SU-DHL-6 (cell line): ENCODE data around the gene PITPNC1.

ENCODE experiments used
- H2AFZ ChIP-seq: fragments of 200-600 bp; sonication (generic); 2 replicates; pipeline ENCODE4 v1.6.1; 2014; ENCODE audit warnings: low read depth, mild to moderate bottlenecking, moderate library complexity, mixed read lengths, antibody characterized with exemption, low read length; ENCODE audit not compliant: severe bottlenecking
- H3F3A ChIP-seq: fragments of 200-600 bp; shearing (Covaris generic); 2 replicates; pipeline ENCODE4 v1.6.0; 2016; ENCODE audit warnings: antibody characterized with exemption, mild to moderate bottlenecking; ENCODE audit not compliant: insufficient read depth
- H3K27ac ChIP-seq: fragments of 200-600 bp; sonication (generic); 2 replicates; pipeline ENCODE4 v1.5.1; 2016; ENCODE audit warnings: low read depth, mild to moderate bottlenecking, low read length, moderate library complexity, mixed read lengths
- H3K27me3 ChIP-seq: fragments of 200-600 bp; sonication (generic), shearing (Covaris generic); 2 replicates; pipeline ENCODE4 v1.6.0; 2014; ENCODE audit warnings: mild to moderate bottlenecking, low read length
- H3K36me3 ChIP-seq: fragments of 200-600 bp; sonication (generic); 2 replicates; pipeline ENCODE4 v1.6.1; 2014; ENCODE audit warnings: mild to moderate bottlenecking, low read length, mixed read lengths
- H3K4me2 ChIP-seq: fragments of 300-600, 200-600 bp; shearing (Covaris generic), sonication (generic); 2 replicates; pipeline ENCODE4 v1.6.0; 2014; ENCODE audit warnings: low read length, low read depth, mild to moderate bottlenecking; ENCODE audit not compliant: poor library complexity, severe bottlenecking
- H3K4me3 ChIP-seq: fragments of 200-600 bp; sonication (generic); 2 replicates; pipeline ENCODE4 v1.5.1; 2014; ENCODE audit warnings: antibody characterized with exemption, low read length, mild to moderate bottlenecking, mixed read lengths; ENCODE audit not compliant: insufficient read depth, poor library complexity, severe bottlenecking
- H3K79me2 ChIP-seq: fragments of 200-600 bp; sonication (generic); 2 replicates; pipeline ENCODE4 v1.6.1; 2014; ENCODE audit warnings: mild to moderate bottlenecking, low read length, moderate library complexity; ENCODE audit not compliant: insufficient read depth
- H3K9ac ChIP-seq: fragments of 200-600 bp; sonication (generic); 2 replicates; pipeline ENCODE4 v1.7.0; 2014; ENCODE audit warnings: mild to moderate bottlenecking, low read length
- H3K9me2 ChIP-seq: fragments of 200-600 bp; sonication (generic); replicated peaks from 2 replicates; pipeline ENCODE4 v1.6.1; 2014; ENCODE audit warnings: low read length; ENCODE audit not compliant: insufficient read depth
- H3K9me3 ChIP-seq: fragments of 200-600 bp; sonication (generic); 2 replicates; pipeline ENCODE4 v1.6.1; 2014; ENCODE audit warnings: low read length, mixed read lengths; ENCODE audit not compliant: insufficient read depth
- H4K20me1 ChIP-seq: fragments of 200-600 bp; sonication (generic); 2 replicates; pipeline ENCODE4 v1.6.1; 2014; ENCODE audit warnings: low read depth, mild to moderate bottlenecking, antibody characterized with exemption, low read length, moderate library complexity, mixed read lengths
- CTCF ChIP-seq: fragments of 200-600 bp; sonication (generic); IDR thresholded peaks from one replicate; pipeline ENCODE4 v1.5.1; 2017; ENCODE audit warnings: antibody characterized with exemption, mild to moderate bottlenecking, low read length, moderate library complexity; ENCODE audit not compliant: insufficient read depth, poor library complexity, severe bottlenecking
- EZH2phosphoT487 ChIP-seq: fragments of 200-600 bp; sonication (generic), shearing (Covaris generic); conservative IDR thresholded peaks from 2 replicates; pipeline ENCODE4 v1.6.1; 2018; ENCODE audit warnings: mild to moderate bottlenecking, antibody characterized with exemption, low read length, moderate library complexity, mixed read lengths

Gene PITPNC1

GRCh38 chr17:67375716-67376115, 1.4 kb upstream of the PITPNC1 start:
- Histone ChIP-seq H2AFZ (no peak overlapping the region), H3K4me2 (no peak overlapping the region), H3K27me3 (no peaks in the 10 kb centered on the region), H3K9me3 (no peaks in the 10 kb centered on the region), H3F3A (peaks cover 5% of the 10 kb centered on the region; the same call in 1 of the 2 replicates), H3K9ac (no peak overlapping the region), H4K20me1 (no peaks in the 10 kb centered on the region), H3K27ac (no peak overlapping the region), H3K36me3 (no peaks in the 10 kb centered on the region), H3K79me2 (no peaks in the 10 kb centered on the region), H3K9me2 (no peaks in the 10 kb centered on the region), H3K4me3 (no peak overlapping the region)
- TF ChIP-seq EZH2phosphoT487 (no peak), CTCF (no peak)

- no peak overlapping the region for H3K27ac ChIP-seq
- peaks cover 5% of the 10 kb centered on the region; the same call in 1 of the 2 replicates for H3F3A ChIP-seq
Observed at GRCh38 chr17:67376415-67376736, 705 bp upstream of the PITPNC1 start.

GRCh38 chr17:67377488-67378453, 690 bp downstream of the PITPNC1 start:
- peak overlapping the region; percentile 67 for H3K4me2 ChIP-seq
- H3K9ac ChIP-seq: peak overlapping the region; percentile 64
- peak overlapping the region; percentile 91 for H2AFZ ChIP-seq
- no peaks in the 10 kb centered on the region for H3K9me3 ChIP-seq
- H3K27me3 ChIP-seq: no peaks in the 10 kb centered on the region
- peak overlapping the region; percentile 72 for H3K27ac ChIP-seq
- no peaks in the 10 kb centered on the region for H3K36me3 ChIP-seq
- H3K4me3 ChIP-seq: peak overlapping the region; percentile 75
- H3K9me2 ChIP-seq: no peaks in the 10 kb centered on the region
- H3K79me2 ChIP-seq: no peaks in the 10 kb centered on the region
- H4K20me1 ChIP-seq: no peaks in the 10 kb centered on the region
- peaks cover 5% of the 10 kb centered on the region; the same call in 1 of the 2 replicates for H3F3A ChIP-seq
- TF ChIP-seq CTCF: peak; percentile 45
- no peak for TF ChIP-seq EZH2phosphoT487

More at GRCh38 chr17:67376415-67376736, 705 bp upstream of the PITPNC1 start:
- H3K27me3 ChIP-seq: no peaks in the 10 kb centered on the region
- H3K4me3 ChIP-seq: peak overlapping the region; percentile 75
- H4K20me1 ChIP-seq: no peaks in the 10 kb centered on the region
- peak overlapping the region; percentile 64; the same call in 1 of the 2 replicates for H3K9ac ChIP-seq
- H3K79me2 ChIP-seq: no peaks in the 10 kb centered on the region
- H3K4me2 ChIP-seq: peak overlapping the region; percentile 67
- TF ChIP-seq EZH2phosphoT487 (no peak), CTCF (no peak)
- H2AFZ ChIP-seq: peak overlapping the region; percentile 91
- no peaks in the 10 kb centered on the region for H3K36me3 ChIP-seq
- H3K9me3 ChIP-seq: no peaks in the 10 kb centered on the region
- no peaks in the 10 kb centered on the region for H3K9me2 ChIP-seq
